Fibroblast of pulmonary artery (primary cell): Measurements from ENCODE around the gene LIN52.

ENCODE experiments used
- DNase-seq: peaks from one replicate; pipeline ENCODE4 v3.0.0-alpha.2; 2010; ENCODE audit warnings: low read depth
- H3K4me3 ChIP-seq: replicated peaks from 2 replicates; pipeline ENCODE4 v1.5.1; 2011; ENCODE audit warnings: low read depth, mild to moderate bottlenecking, control low read depth, low read length, moderate library complexity
- CTCF ChIP-seq: IDR thresholded peaks from 2 replicates; pipeline ENCODE4 v1.5.1; 2011; ENCODE audit warnings: mild to moderate bottlenecking, control low read depth, low read length, inconsistent platforms; ENCODE audit errors: missing control alignments

Gene LIN52

DNA sequence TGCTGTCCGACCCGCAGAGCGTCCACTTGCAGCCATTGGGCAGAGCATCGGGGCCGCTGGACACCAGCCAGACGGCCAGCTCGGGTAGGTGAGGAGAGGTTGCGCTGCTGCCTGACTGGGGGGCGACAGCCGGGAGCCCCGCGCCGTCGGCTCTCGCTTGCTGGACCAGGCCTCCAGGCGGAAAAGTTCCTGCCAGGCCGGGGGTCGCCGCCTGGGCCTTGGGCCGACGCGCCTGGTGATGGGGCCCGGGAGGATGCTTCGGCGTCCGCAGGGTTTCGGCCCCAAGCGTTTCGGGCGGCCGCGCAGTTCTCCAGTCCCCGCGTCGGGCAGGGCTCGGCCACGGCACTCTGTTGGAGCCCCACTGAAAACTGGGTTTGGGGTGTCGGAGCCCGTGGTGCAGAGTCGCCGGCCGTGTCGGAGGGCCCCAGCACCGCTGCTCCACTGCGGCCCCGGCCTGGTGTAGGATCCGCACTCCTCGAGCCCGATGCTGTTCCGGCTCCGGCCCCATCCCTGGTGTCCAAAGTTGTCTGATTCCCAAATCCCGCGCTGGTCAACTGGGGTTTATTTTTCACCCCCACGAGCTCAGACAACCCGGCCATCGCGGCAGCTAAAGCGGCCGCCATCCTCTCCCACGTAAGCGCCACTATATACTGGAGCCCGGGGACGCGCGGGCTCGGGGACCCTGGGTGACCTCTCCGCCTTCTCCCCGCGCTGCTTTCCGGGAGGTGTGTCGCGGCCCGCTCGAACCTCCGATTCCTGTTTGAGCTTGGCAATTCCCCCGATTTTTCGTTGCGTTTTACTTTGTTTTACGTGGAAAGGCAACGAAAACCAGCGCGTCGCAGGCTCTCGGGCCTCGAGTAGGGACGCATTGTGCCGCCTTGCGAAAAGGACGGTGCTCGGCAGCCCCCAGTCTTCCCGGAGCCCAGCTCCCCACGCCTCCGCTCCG is 155.4 kb downstream of the LIN52 start:
- no peak overlapping the region for H3K4me3 ChIP-seq
- DNase-seq, result no peak
- no peak for TF ChIP-seq CTCF

DNA sequence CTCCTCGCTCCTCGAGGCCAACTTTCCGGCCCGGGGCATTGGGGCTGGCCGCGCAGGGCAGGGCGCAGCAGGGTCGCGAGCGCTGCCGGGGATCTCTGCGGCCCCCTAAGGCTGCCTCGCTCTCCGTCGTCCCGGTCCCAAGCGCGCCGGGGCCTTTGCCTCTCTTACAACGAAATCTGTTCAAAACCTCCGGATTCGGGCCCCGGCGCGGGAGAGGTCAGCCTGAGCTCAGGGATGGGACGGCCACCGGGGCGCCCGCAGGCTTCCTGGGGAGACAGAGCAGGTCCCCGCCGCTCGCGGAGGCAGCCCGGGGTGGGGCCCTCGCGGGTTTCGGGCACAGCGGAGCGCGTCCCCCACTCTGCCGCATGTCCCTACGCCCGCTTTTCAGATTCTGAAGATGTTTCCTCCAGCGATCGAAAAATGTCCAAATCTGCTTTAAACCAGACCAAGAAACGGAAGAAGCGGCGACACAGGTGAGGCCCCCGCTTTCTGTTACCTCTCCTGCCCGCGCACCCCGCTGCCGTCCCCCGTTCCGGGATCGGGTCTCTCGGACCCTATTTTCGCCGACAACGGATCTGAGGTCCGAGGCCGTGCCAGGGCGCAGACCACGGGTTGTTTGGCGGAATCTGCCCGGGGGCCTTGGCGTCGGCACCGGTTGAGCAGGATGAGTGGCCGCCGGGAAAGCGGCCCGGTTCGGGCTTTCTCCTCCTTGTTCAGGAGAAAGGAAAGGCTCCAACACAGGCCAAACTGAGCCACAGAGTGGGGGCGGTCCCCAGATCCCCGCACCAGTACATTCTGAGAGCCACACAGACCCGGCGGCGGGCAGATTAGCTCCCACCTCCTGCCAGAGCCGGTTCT is 156.3 kb downstream of the LIN52 start:
- no peak for TF ChIP-seq CTCF
- DNase-seq, result no peak
- H3K4me3 ChIP-seq, result no peak overlapping the region

GRCh38 chr14:74241652-74242017 is 156.9 kb downstream of the LIN52 start:
- no peak overlapping the region for H3K4me3 ChIP-seq
- TF ChIP-seq CTCF, result no peak

GRCh38 chr14:74242021-74242779 is 157.4 kb downstream of the LIN52 start:
- DNase-seq, result no peak
- no peak overlapping the region for H3K4me3 ChIP-seq
- TF ChIP-seq CTCF, result no peak

More at GRCh38 chr14:74241652-74242017, 156.9 kb downstream of the LIN52 start:
- DNase-seq, result no peak

DNA sequence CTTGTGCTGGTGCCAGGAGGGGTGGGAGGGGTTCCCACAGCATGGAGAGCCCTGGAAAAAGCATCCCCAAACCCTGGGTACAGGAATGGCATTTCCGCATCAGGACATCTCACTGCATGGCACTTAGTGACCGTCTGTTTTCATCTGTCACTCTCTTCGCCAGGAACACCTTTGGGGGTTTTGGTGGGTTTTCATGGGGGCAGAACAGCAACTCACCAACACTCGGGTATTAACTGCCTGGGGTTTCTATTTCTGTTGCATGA is 158.0 kb downstream of the LIN52 start:
- no peak for TF ChIP-seq CTCF
- no peak overlapping the region for H3K4me3 ChIP-seq
- no peak for DNase-seq

GRCh38 chr14:74243051-74243450 is 158.3 kb downstream of the LIN52 start:
- TF ChIP-seq CTCF, result no peak
- H3K4me3 ChIP-seq, result no peak overlapping the region
- no peak for DNase-seq
